HEK293T (cell line): Measurements from ENCODE around the gene UCN.

Source experiments
- ARNT ChIP-seq: fragments of 450-650 bp; IDR thresholded peaks from 2 replicates; pipeline ENCODE4 v1.6.1; 2017; ENCODE audit warnings: mild to moderate bottlenecking
- BHLHE40 ChIP-seq: fragments of 450-650 bp; IDR thresholded peaks from 2 replicates; pipeline ENCODE4 v1.6.1; 2016; ENCODE audit warnings: mild to moderate bottlenecking, moderate library complexity, borderline replicate concordance
- FOXA1 ChIP-seq: fragments of 450-650 bp; IDR thresholded peaks from 2 replicates; pipeline ENCODE4 v1.6.1; 2016; ENCODE audit warnings: mild to moderate bottlenecking
- FOXK2 ChIP-seq: fragments of 450-650 bp; IDR thresholded peaks from 2 replicates; pipeline ENCODE4 v1.6.1; 2016; ENCODE audit warnings: mild to moderate bottlenecking
- FOXM1 ChIP-seq: fragments of 450-650 bp; IDR thresholded peaks from 2 replicates; pipeline ENCODE4 v1.6.1; 2017; ENCODE audit warnings: mild to moderate bottlenecking, borderline replicate concordance
- L3MBTL2 ChIP-seq: fragments of 450-650 bp; conservative IDR thresholded peaks from 2 replicates; pipeline ENCODE4 v1.6.1; 2016; ENCODE audit warnings: mild to moderate bottlenecking
- NFRKB ChIP-seq: fragments of 450-650 bp; IDR thresholded peaks from 2 replicates; pipeline ENCODE4 v1.6.1; 2016; ENCODE audit warnings: mild to moderate bottlenecking, moderate library complexity
- SUZ12 ChIP-seq: fragments of 450-650 bp; IDR thresholded peaks from 2 replicates; pipeline ENCODE4 v1.6.1; 2016; ENCODE audit warnings: mild to moderate bottlenecking
- TARDBP ChIP-seq: fragments of 450-650 bp; IDR thresholded peaks from 2 replicates; pipeline ENCODE4 v1.6.1; 2016
- ZNF384 ChIP-seq: fragments of 450-650 bp; IDR thresholded peaks from 2 replicates; pipeline ENCODE4 v1.6.1; 2016

DNA sequence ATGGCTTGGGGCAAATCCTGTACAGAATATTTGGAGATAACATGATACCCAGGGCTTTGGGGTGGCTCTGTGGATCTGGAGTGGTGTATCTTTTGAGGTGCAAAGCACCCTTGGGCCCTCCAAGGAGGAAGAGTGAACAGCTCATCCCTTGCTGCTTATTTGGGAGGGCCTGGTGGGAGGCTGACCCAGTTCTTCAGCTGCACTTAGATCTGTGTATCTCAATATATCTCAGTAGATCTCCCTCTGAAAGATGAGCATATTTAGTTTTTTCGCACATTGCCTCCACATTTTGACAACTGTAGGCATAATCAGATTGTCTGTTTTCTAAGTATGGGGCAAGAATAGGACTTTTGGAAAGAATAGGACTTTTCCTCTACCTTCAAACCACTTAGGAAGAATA lies 23.2 kb downstream of the UCN start:
- TF ChIP-seq TARDBP (no peak), L3MBTL2 (no peak), FOXM1 (no peak), BHLHE40 (no peak), ZNF384 (no peak), FOXK2 (no peak), ARNT (no peak), FOXA1 (no peak), SUZ12 (no peak), NFRKB (no peak)
